NCI-H524 treated with DMSO at 0.1 percent for 48 hours (cell line): ENCODE results near the gene CBFB.
"Not testable (repeated sequence)": the region's sequence is repeated elsewhere in the genome, so short reads cannot be mapped to it uniquely, and the experiment has no call there.

Experiments used
- DNase-seq: peaks from one replicate; lab custom pipeline; 2025; lab: John Stamatoyannopoulos, UW

The CBFB gene

DNA sequence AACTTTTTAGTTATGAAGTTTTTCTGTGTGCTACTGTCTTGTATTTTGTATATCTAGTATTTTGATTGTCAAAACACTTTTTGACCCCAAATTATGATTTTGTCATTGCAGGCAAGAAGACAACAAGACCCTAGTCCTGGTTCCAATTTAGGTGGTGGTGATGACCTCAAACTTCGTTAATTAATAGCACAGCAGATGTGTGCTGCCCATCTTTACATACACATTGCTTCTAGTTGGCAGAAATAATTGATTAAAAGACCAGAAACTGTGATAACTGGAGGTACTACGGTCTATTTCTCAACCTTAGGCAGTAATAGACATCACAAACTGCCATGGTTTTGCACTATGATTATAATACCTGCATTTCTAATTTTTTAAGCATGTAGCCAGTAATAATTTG, 69.7 kb downstream of the CBFB start:
- DNase-seq, result no peak

DNA sequence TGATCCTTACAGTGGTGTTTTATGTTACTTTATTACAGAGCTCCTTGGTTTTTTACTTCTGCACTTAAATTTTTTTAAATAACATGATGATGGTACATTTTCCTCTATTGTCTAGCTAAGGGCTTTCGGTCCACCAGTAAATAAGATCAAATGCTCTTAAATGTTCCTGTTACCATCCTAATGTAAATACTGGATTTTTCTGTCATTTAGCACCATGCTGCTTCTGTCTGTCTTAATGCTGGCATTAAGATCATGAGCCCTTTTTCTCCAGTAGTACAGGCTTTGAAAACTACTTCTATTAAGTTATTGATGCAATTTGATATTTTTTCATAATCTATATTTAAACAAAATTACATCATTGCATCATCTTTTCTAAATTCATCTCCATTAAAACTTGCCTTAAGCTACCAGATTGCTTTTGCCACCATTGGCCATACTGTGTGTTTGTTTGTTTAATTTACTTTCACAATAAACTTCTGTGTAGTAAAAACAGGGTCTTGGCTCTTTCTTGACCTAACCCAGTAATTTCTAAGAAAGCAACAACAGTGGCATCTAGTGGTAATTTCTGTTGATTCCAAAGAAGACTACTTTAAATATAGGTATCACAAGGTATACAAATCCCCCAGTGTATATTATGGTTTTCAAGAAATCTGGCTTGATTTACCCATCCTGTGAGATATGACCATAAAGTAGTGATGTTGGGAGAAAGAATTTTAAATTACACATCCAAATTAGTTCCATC, 71.8 kb downstream of the CBFB start:
- DNase-seq, result no peak

DNA sequence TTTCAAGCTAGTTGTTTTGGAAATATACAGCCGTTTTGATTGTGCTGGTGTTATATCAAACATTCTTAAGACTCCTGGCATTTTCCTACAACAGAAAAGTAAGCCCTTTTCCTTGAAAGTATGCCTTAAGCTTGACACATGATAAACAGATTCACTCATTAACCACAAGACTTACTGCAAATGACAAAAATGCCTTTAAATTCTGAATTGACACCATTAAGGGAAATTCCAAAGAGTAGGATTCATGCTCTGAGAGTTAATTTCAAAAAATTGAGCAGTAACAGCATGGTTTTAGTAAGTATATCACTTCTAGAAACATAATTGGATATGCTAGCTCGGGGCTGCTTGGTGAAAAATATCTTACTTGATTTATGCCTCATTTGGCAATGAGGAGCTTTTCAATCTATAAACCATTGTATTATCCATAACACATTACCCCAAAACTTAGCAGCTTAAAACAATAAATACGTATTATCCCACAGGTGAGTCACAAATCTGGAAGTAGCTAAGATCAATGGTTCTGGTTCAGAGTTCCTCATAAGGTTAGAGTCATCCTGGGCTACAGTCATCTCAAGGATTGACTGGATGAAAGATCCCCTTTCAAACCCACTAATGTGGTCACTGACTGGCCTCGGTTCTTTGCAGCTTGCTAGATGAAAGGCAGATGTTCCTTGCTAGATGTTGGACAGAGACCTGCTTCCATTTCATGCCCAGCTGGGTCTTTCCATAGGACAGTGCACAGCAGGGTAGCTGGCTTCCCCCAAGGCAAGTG, 72.5 kb downstream of the CBFB start:
- no peak for DNase-seq

DNA sequence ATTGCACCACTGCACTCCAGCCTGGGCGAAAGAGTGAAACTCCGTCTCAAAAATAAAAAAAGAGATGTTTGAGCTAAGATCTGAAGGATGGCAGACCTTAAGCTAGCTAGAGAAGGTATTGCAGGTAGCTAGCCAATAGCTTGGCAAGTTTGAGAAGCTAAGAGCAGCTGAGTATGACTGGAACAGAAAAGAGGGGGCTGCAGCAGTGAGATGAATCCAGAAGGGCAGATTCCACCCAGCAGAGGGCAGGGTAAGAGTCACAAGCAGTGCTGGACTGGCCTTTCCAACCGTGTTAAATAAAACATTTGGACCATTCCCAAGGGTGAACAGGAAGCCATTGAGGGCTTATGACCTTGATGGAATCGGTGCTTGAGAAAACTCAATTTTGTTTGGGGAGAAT, 75.1 kb downstream of the CBFB start:
- DNase-seq, result no peak

DNA sequence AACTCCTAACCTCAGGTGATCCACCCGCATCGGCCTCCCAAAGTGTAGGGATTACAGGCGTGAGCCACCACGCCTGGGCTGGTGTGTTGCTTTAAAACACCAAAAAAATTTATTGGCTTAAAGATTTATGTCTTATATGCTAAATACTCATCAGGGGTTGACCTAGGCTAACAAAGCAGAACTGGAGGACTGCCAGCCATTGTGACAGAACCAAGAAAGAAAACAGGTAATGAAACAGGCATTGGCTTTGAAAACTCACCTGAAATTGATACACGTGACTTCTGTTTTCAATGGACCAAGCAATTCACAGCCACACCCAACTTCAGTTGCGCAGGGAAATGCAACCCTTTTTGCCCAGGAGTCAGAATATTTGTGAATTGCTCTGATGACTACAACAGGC, 75.9 kb downstream of the CBFB start:
- no peak for DNase-seq

DNA sequence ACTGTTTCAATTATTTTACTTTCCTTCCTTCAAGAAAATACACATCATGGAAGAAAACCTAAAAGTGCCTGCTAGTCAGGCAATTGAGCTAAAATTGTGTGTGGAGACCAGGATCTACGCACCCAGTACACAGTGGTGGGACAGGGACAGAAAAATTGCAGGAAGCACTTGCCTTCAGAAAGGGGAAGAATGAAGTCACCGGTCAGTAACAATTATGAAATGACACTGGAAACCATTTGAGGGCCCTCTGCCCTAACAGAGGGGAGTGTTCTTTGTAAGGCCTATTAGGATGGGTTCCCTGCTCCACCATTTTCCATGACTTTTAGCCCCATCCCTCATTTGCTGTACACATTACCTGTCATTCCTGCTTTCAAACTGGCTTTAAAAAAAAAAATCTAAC, 76.3 kb downstream of the CBFB start:
- DNase-seq, result no peak

DNA sequence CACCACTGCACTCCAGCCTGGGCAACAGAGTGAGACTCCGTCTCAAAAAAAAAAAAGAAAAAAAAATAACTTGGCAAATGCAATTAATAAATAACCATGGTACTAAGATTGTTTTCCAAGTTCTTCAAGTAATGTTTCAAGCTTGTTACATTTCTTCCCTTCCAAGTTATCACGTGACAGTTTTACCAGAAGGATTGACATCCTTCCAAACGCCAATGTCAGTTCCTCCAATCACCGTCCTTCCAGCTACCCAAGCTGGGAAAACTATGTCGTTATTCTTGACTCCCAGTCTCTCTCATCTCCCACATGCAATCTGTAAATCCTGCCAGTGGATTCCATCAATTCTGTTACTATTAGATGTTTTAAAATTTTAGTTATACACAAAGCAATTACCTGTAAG, 76.9 kb downstream of the CBFB start:
- no peak for DNase-seq

DNA sequence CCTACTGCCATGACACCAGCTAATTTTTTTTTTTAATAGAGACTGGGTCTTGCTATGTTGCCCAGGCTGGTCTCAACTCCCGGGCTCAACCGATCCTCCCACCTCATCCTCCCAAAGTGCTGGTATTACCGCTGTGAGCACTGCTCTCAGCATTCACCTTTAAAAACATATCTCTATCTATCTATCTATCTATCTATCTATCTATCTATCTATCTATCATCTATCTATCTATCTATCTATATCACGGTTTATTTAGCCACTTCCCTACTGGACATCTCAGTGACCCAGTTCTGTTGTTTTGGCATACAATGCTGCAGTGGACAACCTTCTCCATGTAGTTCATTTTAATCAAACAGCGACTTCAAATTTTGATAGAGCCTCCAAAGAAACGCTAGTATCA, 79.5 kb downstream of the CBFB start:
- no peak for DNase-seq

DNA sequence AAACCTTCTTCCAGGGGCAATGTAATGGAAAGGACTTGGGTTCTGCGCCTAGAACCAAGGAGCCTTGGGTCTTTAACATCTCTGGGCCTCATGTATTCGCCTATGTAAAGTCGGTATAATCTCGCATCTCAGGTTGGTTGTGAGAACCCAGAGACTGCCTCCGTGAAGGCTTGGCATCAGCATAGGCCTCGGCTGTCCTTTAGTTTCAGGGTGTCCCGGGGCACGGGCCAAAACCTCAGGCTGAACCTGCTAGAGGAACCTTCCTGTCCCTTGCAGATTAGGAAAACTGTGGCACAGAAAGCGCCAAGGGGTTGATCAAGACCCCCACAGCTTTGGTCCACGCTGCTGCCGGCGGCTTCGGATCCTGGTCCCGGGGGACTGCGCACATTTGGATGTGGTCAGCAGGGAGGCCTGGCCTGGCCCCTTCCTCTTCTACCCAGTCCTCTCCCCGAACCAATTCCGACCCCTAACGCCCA, 80.0 kb downstream of the CBFB start:
- DNase-seq, result no peak

DNA sequence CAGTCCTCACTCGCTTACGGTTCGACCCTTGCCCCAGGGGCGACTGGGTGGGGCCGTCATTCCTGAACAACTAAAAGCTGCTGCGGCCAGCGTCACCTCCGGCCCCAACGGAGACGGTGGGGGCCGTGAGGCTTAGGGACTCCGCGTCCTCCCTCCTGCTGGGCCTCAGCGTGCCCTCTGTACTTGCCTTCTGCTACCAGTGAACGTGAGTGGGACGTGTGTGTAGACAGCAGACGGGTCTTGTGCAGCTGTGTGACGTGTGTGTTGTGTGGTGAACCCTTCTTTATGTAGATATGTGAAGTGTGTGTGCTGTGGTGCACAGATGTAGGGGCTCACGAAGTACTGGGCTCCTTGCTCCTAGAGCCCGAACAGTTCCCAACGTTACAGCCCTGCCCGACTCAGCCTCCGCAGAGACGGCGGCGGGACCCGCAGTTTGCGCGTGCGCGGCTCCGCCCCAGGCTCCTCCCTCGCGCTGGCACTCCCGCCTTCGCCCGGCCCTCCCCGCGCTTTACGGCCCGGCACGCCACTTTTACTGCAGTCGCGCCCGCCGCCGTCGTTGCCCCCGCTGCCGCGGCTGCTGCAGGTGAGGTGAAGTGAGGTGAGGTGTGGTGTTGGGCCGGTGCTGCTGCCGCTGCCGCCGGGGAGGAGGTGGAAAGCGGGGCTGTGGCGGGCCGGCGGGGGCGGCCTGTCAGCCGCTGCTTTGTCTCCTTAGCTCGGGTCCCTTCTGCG, 80.6 kb downstream of the CBFB start, which contains the start of gene PHAF1:
PHAF1 (plus strand) TSS at position 535 of the 729 bp plus-strand sequence. CDS start 235 bp downstream, outside the sequence.
- DNase-seq, result peak; percentile 52

DNA sequence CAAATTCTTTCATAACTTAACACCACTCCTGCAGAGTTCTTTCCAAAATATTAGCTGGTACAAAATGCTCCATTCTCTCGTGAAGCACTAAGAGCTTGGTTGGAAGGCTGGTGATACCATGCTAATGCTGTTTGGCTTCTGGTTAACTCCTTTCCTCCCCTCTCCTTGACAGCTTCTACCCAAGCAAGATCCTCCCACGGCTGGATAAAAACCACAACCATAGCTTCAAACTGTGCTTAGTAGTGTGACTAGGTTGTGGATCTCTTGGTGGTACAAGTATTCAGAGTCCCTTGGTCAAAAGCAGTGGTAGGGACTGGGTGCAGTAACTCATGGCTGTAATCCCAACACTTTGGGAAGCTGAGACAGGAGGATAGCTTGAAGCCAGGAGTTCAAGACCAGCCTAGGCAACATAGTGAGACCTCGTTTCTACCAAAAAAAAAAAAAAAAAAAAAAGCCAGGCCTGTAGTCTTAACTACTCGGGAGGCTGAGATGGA, 83.0 kb downstream of the CBFB start:
- DNase-seq, result no peak

DNA sequence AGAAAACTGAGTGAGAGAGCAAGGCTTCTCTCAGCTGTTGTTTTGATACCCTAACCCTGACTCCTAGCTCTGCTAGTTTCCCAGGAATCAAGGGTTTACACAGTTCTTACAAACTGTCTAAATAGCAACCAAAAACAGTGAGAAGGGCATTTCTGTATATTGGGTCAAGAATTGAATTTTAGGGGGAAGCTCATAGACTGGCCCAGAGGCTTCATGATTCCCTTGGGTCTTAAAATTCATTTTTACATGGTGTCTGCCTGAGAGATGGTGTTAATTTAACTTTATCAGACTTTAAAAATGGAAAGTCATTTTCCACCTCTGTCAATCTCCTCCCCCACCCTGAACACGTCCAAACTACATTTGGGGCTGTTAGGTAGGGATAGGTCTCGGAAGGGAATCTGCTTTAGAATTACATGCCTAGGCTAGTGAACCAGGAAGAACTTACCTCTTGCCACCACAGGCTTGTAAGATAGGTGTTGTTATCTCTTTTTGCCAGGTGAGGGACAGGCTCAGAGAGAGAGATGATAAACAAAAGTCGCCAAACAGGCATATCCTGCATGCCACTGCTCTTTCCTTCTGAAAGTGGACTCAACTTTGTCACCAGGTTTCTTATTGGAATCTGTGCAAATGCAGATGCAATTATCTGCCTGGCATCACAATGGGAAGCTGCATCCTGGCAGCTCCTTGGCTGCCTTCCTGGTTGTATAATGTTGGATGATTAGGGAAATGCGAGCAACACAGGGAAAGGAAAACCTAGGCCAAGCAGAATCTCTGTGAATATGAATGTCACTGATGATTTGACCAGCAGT, 83.8 kb downstream of the CBFB start:
- DNase-seq, result no peak

DNA sequence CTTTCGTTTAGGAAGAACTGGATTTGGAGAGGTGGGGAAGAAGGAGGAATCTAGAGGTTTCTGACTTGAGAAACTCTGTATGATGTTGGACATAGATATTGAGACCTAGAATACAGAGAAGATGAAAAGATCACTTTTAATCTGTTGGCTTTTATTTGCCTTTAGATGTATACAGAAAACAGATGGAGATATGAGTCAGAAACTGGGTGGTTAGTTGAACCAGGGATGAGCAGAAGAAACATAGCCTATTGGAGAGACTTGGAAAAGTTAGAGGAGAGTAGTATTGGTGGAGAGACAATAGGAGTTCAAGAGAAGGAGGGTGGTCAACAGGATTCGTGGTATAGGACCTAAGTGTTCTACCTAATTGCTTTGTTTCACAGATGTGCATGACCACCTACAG, 85.8 kb downstream of the CBFB start:
- DNase-seq, result no peak

DNA sequence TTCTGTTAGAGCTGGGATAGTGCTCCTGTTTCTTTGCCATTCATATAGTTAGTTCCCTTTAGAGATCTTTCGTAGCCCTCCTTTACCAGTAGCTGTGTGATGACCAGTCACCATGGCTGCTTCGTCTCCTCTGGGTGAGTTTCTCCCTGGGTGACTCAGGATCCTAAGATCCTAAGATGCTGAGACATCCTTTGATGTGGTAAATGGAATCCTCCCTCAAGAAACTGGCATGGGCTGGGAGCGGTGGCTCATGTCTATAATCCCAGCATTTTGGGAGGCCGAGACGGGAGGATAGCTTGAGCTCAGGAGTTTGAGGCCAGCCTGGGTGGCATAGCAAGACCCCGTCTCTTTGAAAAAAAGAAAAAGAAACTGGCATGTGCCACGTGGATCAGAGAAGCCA, 86.7 kb downstream of the CBFB start:
- no peak for DNase-seq

DNA sequence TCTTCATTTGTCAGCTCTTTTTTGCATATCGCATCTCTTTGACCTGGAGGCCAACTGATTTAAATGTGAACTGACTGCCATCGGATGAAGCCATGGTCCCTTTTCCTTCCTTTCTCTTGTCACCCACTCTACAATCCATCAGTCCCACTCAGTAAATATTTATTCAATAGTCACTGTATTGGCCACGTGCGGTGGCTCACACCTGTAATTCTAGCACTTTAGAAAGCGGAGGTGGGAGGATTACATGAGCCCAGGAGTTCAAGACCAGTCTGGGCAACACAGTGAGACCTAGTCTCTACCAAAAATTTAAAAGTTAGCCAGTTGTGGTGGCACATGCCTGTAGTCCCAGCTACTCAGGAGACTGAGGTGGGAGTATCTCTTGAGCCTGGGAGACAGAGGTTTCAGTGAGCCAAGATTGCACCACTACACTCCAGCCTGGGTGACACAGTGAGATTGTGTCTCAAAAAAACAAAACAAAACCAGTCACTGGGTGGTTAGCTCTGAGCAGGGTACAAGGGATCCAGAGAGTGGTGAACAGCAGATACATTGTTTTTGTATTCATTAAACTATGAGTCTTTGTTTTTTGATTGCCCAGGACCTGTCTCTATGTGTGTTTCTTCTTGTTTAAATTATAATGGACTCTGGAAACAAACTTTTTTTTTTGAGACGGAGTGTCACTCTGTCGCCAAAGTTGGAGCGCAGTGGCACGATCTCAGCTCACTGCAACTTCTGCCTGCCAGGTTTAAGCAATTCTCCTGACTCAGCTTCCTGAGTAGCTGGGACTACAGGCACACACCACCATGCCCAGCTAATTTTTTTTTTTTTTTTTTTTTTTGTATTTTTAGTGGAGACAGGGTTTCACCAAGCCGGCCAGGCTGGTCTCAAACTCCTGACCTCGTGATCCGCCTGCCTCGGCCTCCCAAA, 87.7 kb downstream of the CBFB start:
- DNase-seq, result no peak

DNA sequence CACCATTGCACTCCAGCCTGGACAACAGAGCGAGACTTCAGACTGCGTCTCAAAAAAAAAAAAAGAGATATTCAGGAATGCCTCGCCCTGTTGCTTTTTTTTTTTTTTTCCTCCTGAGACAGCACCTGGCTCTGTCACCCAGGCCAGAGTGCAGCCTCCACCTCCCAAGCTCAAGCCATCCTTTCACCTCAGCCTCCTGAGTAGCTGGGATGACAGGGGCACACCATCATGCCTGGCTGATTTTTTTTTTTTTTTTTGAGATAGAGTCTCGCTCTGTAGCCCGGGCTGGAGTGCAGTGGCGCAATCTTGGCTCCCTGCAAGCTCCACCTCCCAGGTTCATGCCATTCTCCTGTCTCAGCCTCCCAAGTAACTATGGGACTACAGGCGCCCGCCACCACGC, 88.8 kb downstream of the CBFB start:
- DNase-seq, result no peak

DNA sequence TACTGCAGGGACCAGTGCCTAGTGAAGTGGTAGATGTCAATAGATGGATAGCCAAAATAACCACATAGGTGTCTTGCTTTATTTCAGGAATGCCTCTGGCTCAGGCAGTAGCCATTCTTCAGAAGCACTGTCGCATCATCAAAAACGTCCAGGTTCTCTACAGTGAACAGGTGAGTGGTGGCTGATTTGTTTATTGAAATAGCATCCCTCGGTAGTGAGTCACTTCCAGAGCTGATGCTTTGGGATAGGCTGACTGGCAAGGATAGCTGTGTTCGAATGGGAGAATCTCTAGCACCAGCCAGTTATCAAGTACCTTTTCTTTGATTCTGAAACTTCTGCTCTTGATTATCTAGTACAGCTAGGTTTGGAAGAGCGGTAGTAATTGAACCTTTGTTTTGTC, 91.1 kb downstream of the CBFB start:
- no peak for DNase-seq

DNA sequence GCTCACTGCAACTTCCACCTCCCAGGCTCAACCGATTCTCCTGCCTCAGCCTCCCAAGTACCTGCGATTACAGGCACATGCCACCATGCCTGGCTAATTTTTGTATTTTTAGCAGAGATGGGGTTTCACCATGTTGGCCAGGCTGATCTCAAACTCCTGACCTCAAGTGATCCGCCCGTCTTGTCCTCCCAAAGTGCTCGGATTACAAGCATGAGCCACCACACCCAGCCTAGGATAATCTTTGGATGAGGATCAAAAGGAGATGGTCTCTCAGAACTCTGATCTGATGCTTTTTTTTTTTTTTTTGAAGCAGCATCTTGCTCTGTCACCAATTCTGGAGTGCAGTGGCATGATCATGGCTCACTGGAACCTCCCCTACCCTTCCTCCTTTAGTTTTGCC, 93.8 kb downstream of the CBFB start:
- DNase-seq, result not testable (repeated sequence)

DNA sequence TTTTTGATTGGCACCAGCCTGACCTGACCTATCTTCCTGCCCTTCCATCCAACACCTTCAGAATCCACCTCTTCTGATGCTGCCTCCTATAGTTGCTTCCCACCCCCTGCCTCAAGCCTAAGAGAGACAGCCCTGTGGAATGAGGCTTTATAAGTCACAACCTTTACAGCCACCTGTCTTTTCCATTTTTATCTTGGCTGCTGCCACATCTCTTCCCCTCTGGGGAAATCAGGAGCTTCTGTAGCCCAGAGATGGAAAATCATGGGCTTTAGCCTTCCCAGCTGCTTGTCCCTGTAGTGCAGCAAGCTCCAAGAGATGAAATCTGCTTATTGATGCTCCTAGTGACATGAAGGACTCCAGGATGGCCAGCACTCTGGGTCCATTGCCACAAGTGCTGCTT, 99.5 kb downstream of the CBFB start:
- DNase-seq, result no peak

DNA sequence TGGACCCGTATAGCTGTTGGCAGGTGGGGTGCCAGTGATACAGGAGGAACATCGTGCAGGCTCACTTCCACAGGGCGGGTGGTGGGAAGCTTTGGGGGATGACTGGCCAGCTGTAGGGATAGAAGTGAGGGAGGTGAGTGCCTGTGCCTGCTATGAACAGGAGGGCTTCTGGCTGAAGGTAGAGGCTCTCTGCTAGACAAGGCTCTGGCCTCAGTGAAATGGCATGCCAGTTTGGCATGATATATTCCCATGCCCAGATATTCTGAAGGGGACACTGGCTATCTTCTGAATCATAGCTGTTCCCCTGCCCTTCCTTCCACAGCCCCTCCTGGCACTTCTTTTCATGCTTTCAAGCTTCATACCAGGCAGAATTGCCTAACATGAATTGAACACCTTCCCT, 99.9 kb downstream of the CBFB start:
- no peak for DNase-seq

DNA sequence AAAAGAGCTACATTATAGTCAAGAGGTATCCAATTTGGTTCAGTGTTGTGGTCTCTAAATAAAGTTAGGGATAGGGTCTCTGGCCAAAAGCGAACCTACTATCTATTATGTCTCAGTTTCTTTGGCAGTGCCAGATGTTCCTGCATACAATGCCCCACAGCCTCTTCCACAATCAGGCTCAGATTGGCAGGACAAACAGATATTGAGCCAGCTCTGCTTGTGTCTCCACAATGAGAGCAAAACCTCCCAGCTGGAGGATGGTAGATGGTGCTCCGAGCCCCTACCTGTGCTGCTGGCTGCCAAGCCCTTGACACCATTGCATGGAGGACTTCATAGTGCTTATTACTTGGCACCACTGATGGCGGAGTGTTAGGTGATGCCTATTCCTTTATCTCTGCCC, 100.5 kb downstream of the CBFB start:
- DNase-seq, result no peak
